Dermis microvascular lymphatic vessel endothelial cell (primary cell): ENCODE results near the gene SARM1. TPM values are rescaled to one million over a fixed set of nuclear protein-coding genes. Genes with fewer than 3 reads are reported as not detected.
"Not testable (repeated sequence)": the region's sequence is repeated elsewhere in the genome, so short reads cannot be mapped to it uniquely, and the experiment has no call there.

Source experiments
- DNase-seq, 2 donors: peaks; one replicate each; pipeline versions ENCODE4 v3.0.0 to v3.0.0-alpha.2; 2010; ENCODE audit warnings: low read depth in 2 of 2
- total RNA-seq: library from RNA; depleted of rRNA; stranded (reverse); fragments of >200 nt; gene quantifications from 2 replicates; pipeline ENCODE4 v1.2.1, GENCODE V29; 2014

SARM1 gene
- total RNA-seq, 1 donor from 2014 or later, result 1.8 TPM

GRCh38 chr17:28421787-28422305, 50.4 kb downstream of the SARM1 start:
- no peak for DNase-seq

GRCh38 chr17:28425206-28425605, 53.7 kb downstream of the SARM1 start:
- no peak for DNase-seq

GRCh38 chr17:28426081-28426519, 54.6 kb downstream of the SARM1 start:
- DNase-seq, result no peak

- no peak for DNase-seq
Measured at GRCh38 chr17:28427371-28427770, 55.9 kb downstream of the SARM1 start.

DNA sequence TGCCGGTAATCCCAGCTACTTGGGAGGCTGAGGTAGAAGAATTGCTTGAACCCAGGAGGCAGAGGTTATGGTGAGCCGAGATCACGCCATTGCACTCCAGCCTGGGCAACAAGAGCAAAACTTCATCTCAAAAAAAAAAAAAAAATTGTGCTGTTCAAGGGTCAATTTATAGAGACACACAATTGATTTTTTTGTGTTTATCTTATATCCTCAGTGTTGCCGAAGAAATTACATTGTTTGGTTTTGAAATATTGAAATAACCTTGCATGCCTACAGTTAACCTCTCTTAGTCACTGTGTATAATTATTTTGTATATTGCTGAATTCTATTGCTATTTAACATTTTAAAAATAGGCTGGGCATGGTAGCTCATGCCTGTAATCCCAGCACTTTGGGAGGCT, 56.5 kb downstream of the SARM1 start:
- DNase-seq, result not testable (repeated sequence)

DNA sequence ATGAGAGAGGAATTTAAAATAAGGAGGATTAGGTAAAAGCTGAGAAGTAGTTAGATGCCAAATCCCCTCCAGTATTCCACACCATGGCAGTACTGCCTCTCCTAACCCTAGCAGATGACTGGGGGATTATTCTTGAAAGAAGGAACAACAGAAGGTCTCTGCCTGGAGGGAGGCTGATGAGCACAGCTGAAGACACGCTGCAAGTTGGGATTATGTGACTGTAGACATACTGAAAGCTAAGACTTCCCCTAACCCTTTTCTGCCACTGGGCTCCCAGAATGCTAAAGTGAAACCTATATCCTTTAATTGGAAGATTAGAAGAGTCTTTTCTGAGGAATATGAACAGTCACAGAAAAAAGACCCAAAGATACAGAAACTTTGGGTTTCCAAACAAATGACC, 62.2 kb downstream of the SARM1 start:
- no peak for DNase-seq

DNA sequence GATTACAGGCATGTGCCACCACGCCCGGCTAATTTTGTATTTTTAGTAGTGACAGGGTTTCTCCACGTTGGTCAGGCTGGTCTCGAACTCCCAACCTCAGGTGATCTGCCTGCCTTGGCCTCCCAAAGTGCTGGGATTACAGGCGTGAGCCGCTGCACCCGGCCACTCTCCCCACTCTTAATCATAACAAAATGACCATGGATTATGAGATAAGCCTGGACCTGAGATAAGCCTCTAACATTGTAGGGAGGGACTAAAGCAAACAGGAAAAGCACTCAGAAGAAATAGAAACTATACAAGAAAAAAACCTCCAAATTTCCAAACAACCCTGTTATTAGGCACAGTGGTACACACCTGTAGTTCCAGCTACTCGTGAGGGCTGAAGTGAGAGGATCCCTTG, 62.8 kb downstream of the SARM1 start:
- DNase-seq, result not testable (repeated sequence)

GRCh38 chr17:28443901-28444638, 72.6 kb downstream of the SARM1 start:
- DNase-seq, result no peak

DNA sequence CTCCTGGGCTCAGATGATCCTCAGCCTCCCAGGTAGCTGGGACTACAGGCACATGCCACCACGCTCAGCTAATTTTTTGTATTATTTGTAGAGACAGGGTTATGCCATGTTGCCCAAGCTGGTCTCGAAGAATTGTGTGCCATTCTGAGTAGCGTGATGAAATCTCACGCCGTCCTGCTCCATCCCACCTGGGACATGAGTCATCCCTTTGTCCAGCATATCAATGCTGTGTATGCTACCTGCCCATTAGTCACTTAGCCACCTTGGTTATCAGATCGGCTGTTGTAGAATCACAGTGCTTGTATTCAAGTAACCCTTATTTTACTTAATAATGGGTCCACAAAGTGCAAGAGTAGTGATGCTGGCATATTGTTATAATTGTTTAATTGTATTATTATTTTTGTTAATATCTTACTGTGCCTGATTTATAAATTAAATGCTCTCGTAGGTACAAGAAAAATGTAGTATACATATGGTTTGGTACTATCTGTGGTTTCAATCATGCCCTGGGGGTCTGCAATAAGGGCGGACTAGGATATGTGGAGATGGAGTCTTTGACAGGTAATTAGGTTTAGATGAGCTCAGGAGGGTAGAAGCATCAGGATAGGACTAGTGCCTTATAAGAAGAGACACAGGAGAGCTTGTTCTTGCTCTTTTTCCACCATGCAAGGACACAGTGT, 75.4 kb downstream of the SARM1 start:
- no peak for DNase-seq

GRCh38 chr17:28447396-28447760, 75.9 kb downstream of the SARM1 start:
- DNase-seq, result no peak

- no peak for DNase-seq
Measured at GRCh38 chr17:28449859-28450258, 78.4 kb downstream of the SARM1 start.

Other genes starting within 250 kb of the SARM1 start
- 15.8 and 32.0 TPM in 2 replicates for gene TMEM97, start 52.5 kb upstream of the SARM1 start, total RNA-seq
- 40.3 and 45.2 TPM in 2 replicates for gene IFT20, start 36.2 kb upstream of the SARM1 start, total RNA-seq
- gene TNFAIP1, start 35.9 kb upstream of the SARM1 start, total RNA-seq, result 71.4 and 108 TPM in 2 replicates
- 66.9 and 72.3 TPM in 2 replicates for gene POLDIP2, start 14.2 kb upstream of the SARM1 start, total RNA-seq
- not detected in 2 replicates for gene SEBOX, start 6.5 kb upstream of the SARM1 start, total RNA-seq
- under 0.01 TPM in 1 of 2 replicates, not detected in the other for gene VTN, start 1.4 kb upstream of the SARM1 start, total RNA-seq
- gene SLC46A1, start 34.5 kb downstream of the SARM1 start, total RNA-seq, result 0.77 and 1.8 TPM in 2 replicates
- not detected in 2 replicates for gene SLC13A2, start 102.0 kb downstream of the SARM1 start, total RNA-seq
- gene FOXN1, start 134.7 kb downstream of the SARM1 start, total RNA-seq, result not detected in 2 replicates
- gene UNC119, start 180.9 kb downstream of the SARM1 start, total RNA-seq, result 18.0 and 25.7 TPM in 2 replicates
- 44.2 and 56.3 TPM in 2 replicates for gene PIGS, start 199.8 kb downstream of the SARM1 start, total RNA-seq
- gene ALDOC, start 205.2 kb downstream of the SARM1 start, total RNA-seq, result 30.7 and 31.7 TPM in 2 replicates
- 10.9 and 22.2 TPM in 2 replicates for gene SPAG5, start 227.3 kb downstream of the SARM1 start, total RNA-seq
- 2.1 and 2.8 TPM in 2 replicates for gene RSKR, start 242.5 kb downstream of the SARM1 start, total RNA-seq